ENCODE results near the gene SGK1. TPM values are rescaled to one million over a fixed set of nuclear protein-coding genes. Genes with fewer than 3 reads are reported as not detected.
"Not testable (repeated sequence)": the region's sequence is repeated elsewhere in the genome, so short reads cannot be mapped to it uniquely, and the experiment has no call there.

Gene SGK1
- total RNA-seq, 1 donor from 2014 or later, result 15.8 TPM

DNA sequence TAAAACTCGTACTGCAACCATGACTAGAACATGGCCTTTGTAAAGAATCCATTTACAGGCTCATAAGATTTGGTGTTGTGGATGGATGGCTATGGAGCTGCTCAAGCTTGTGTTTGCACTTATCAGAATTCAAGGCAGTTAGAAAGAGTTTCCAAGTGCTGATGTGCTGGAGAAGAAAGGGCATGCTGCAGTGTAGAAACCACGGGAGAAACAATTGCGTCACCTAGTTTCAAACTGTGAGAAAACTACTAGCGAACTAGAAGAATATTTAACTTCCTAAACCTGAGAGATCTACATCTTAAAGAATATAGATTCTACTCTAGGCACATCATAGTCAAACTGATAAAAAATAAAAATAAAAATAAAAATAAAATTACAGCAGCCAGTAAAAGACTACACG, 116.2 kb downstream of the SGK1 start:
- Histone ChIP-seq H3K79me2 (ENCODE audit: low read depth) (no peaks in the 10 kb centered on the region), H4K20me1 (ENCODE audit: low read depth) (no peaks in the 10 kb centered on the region), H3K27me3 (no peaks in the 10 kb centered on the region), H3K9ac (no peak overlapping the region), H3K27ac (no peak overlapping the region), H3K4me1 (no peaks in the 10 kb centered on the region), H3F3A (ENCODE audit: low read depth) (no peaks in the 10 kb centered on the region), H3K36me3 (no peaks in the 10 kb centered on the region), H3K4me2 (no peak overlapping the region), H3K9me3 (ENCODE audit: low read depth) (no peaks in the 10 kb centered on the region), H2AFZ (replicated peaks) (no peak overlapping the region), H3K4me3 (no peak overlapping the region)
- peaks cover 2% of the 10 kb centered on the region for H3K9me3 Mint-ChIP-seq
- no peak overlapping the region for H3K27ac Mint-ChIP-seq
- peaks cover 2% of the 10 kb centered on the region for H3K36me3 Mint-ChIP-seq
- H3K4me1 Mint-ChIP-seq, result no peaks in the 10 kb centered on the region
- DNase-seq (ENCODE audit: low spot score), result no peak
- H3K4me3 Mint-ChIP-seq, result no peak overlapping the region
- peaks cover 2% of the 10 kb centered on the region for H3K27me3 Mint-ChIP-seq (ENCODE audit: insufficient read depth, low read depth)
- no peak for TF ChIP-seq EZH2phosphoT487 (IDR thresholded peaks at IDR 0.05)
- no peak for TF ChIP-seq EZH2 (IDR thresholded peaks at IDR 0.05)
- TF ChIP-seq, protein P1, sequence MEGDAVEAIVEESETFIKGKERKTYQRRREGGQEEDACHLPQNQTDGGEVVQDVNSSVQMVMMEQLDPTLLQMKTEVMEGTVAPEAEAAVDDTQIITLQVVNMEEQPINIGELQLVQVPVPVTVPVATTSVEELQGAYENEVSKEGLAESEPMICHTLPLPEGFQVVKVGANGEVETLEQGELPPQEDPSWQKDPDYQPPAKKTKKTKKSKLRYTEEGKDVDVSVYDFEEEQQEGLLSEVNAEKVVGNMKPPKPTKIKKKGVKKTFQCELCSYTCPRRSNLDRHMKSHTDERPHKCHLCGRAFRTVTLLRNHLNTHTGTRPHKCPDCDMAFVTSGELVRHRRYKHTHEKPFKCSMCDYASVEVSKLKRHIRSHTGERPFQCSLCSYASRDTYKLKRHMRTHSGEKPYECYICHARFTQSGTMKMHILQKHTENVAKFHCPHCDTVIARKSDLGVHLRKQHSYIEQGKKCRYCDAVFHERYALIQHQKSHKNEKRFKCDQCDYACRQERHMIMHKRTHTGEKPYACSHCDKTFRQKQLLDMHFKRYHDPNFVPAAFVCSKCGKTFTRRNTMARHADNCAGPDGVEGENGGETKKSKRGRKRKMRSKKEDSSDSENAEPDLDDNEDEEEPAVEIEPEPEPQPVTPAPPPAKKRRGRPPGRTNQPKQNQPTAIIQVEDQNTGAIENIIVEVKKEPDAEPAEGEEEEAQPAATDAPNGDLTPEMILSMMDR (IDR thresholded peaks at IDR 0.05), result no peak

DNA sequence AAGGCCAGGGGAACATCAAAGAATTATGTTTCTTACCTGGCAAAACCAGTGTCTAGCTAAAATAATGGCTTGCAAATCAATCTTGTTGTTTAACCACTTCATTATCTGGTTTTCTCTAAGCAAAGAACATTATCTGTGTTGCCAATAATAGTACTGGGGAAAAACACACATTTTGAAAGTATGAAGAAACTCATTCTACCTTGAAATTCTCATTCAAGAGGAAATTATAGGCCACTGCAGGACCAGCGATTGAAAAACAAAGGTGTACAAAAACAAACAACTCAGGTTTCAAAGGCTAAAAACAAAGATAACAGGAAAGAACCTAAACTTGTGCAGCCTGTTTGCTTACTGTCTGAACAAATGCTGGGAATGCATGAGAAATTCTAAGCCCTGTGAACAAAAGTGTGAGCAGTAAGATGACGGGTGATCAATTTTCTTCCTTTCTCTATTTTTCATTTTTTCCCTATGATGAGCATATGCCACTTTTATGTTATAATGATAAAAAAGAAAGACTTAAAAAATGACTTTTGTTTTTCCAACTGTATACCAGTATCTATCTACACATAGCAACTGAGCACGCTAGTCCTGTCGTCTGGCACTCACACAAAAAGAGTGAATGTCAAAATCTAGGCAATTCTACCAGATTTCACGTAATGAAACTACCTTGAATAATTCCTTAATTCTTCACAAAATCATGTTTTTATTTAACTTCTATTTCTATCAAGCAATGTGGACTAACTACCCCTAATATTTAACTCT, 117.9 kb downstream of the SGK1 start:
- no peak overlapping the region for H3K27ac Mint-ChIP-seq
- H3K4me3 ChIP-seq, result no peak overlapping the region

GRCh38 chr6:134198093-134198492, 119.8 kb downstream of the SGK1 start:
- H3K9ac ChIP-seq, result no peak overlapping the region
- H3K4me2 ChIP-seq, result no peak overlapping the region
- Mint-ChIP-seq H3K27me3 (ENCODE audit: insufficient read depth, low read depth) (no peaks in the 10 kb centered on the region), H3K27ac (no peak overlapping the region), H3K4me3 (no peak overlapping the region), H3K4me1 (no peaks in the 10 kb centered on the region), H3K9me3 (no peaks in the 10 kb centered on the region), H3K36me3 (no peaks in the 10 kb centered on the region)
- H3K4me3 ChIP-seq, result no peak overlapping the region
- no peaks in the 10 kb centered on the region for H3K27me3 ChIP-seq
- no peaks in the 10 kb centered on the region for H4K20me1 ChIP-seq (ENCODE audit: low read depth)
- H3K27ac ChIP-seq, result no peak overlapping the region
- H3K4me1 ChIP-seq, result peaks cover 2% of the 10 kb centered on the region
- no peak for DNase-seq (ENCODE audit: low spot score)
- no peaks in the 10 kb centered on the region for H3K36me3 ChIP-seq
- H3K9me3 ChIP-seq (ENCODE audit: low read depth), result no peaks in the 10 kb centered on the region
- H2AFZ ChIP-seq (replicated peaks), result no peak overlapping the region
- H3K79me2 ChIP-seq (ENCODE audit: low read depth), result no peaks in the 10 kb centered on the region
- H3F3A ChIP-seq (ENCODE audit: low read depth), result peaks cover 6% of the 10 kb centered on the region
- TF ChIP-seq EZH2phosphoT487 (IDR thresholded peaks at IDR 0.05) (no peak), EZH2 (IDR thresholded peaks at IDR 0.05) (no peak)
- TF ChIP-seq, protein P1 (IDR thresholded peaks at IDR 0.05), result no peak

More for the DNA sequence above, 117.9 kb downstream of the SGK1 start:
- H3K4me1 Mint-ChIP-seq, result no peaks in the 10 kb centered on the region
- Histone ChIP-seq H3K27ac (no peak overlapping the region), H3F3A (ENCODE audit: low read depth) (peaks cover 4% of the 10 kb centered on the region), H3K27me3 (no peaks in the 10 kb centered on the region), H3K4me2 (no peak overlapping the region), H2AFZ (replicated peaks) (no peak overlapping the region), H4K20me1 (ENCODE audit: low read depth) (no peaks in the 10 kb centered on the region), H3K36me3 (no peaks in the 10 kb centered on the region), H3K9me3 (ENCODE audit: low read depth) (no peaks in the 10 kb centered on the region), H3K79me2 (ENCODE audit: low read depth) (no peaks in the 10 kb centered on the region), H3K9ac (no peak overlapping the region), H3K4me1 (no peaks in the 10 kb centered on the region)
- no peak for DNase-seq (ENCODE audit: low spot score)
- no peak overlapping the region for H3K4me3 Mint-ChIP-seq
- peaks cover 2% of the 10 kb centered on the region for H3K9me3 Mint-ChIP-seq
- TF ChIP-seq EZH2 (IDR thresholded peaks at IDR 0.05) (no peak), EZH2phosphoT487 (IDR thresholded peaks at IDR 0.05) (no peak)
- TF ChIP-seq, protein P1 (IDR thresholded peaks at IDR 0.05), result no peak
- H3K27me3 Mint-ChIP-seq (ENCODE audit: insufficient read depth, low read depth), result peaks cover 2% of the 10 kb centered on the region
- peaks cover 2% of the 10 kb centered on the region for H3K36me3 Mint-ChIP-seq

DNA sequence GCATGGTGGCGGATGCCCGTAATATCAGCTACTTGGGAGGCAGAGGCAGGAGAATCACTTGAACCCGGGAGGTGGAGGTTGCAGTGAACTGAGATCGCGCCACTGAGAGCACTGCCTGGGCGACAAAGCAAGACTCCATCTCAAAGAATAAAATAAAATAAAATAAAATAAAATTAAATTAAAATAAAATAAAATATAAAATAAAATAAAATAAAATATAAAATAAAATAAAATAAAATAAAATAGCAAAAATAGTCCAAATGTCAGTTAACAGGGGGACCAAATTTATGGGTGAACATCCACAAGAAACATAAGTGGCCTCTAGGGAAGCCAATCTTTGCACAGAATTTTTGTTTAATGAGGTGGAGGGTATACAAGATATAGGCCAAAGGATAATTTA, 120.2 kb downstream of the SGK1 start:
- not testable (repeated sequence) for H3K4me1 Mint-ChIP-seq; H4K20me1 ChIP-seq (ENCODE audit: low read depth); H3K79me2 ChIP-seq (ENCODE audit: low read depth); H3K27ac ChIP-seq; H3K4me3 Mint-ChIP-seq; H3K4me3 ChIP-seq; H3K9ac ChIP-seq; H3K27me3 Mint-ChIP-seq (ENCODE audit: insufficient read depth, low read depth); H3K27me3 ChIP-seq; H3K9me3 Mint-ChIP-seq; H3K27ac Mint-ChIP-seq; H3K9me3 ChIP-seq (ENCODE audit: low read depth); H3K4me2 ChIP-seq; H2AFZ ChIP-seq (replicated peaks); H3F3A ChIP-seq (ENCODE audit: low read depth); H3K4me1 ChIP-seq; DNase-seq (ENCODE audit: low spot score); H3K36me3 ChIP-seq; H3K36me3 Mint-ChIP-seq
